ENCODE measurements around the gene BTBD19.
A peak's percentile ranks its signal among the peaks of the same experiment; 100 is the strongest.
"Not testable (repeated sequence)": the region's sequence is repeated elsewhere in the genome, so short reads cannot be mapped to it uniquely, and the experiment has no call there.

Gene BTBD19

GRCh38 chr1:44788120-44788860, 20.0 kb upstream of the BTBD19 start, which contains the start of gene BEST4:
Gene BEST4, minus strand, starts transcription at chr1:44788170. Its CDS starts 465 bp downstream, at chr1:44787705.
- no peak for DNase-seq

DNA sequence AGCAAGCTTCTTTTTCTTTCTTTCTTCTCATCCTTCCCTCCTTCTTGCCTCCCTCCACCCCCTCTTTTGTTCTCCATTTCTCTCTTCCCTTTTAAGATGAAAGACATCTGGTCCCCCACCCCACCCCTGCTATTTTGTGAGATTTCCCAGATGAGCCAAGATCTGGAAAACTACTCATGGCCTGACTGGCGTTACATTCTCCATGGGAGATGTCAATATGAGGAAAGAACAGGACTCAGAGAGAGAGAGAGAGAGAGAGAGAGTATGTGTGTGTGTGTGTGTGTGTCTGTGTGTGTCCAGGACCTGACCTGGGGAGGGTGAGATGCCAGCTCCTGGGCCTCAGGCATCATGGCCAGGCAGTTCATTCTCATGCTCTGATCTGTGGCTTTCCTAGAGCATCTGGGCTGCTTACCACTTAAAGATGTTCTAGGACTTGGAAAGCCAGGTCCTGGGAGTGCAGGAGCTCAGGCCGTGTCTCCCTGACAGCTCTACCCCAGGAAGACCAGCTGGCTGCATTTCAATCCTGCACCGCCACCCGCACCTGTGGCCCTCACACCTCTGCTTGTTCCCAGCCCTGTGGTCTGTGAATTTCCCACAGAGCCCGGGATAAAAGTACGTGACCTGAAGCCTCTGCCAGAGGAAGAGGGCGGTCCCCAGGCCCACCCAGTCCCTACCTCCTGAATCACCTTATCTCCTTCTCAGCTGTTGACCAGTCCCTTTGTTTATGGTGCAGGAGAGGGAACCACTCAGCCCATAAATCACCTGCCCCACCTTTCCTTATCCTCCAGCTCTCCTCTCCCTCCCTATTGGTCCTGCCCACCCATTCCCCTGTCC, 17.1 kb upstream of the BTBD19 start:
- no peak for DNase-seq

GRCh38 chr1:44792736-44793502, 15.4 kb upstream of the BTBD19 start:
- DNase-seq, result no peak

GRCh38 chr1:44797886-44798285, 10.4 kb upstream of the BTBD19 start:
- DNase-seq, result not testable (repeated sequence)

GRCh38 chr1:44798481-44799365, 9.6 kb upstream of the BTBD19 start:
- no peak for DNase-seq

GRCh38 chr1:44799770-44800584, 8.3 kb upstream of the BTBD19 start, which contains the start of gene PLK3:
Gene PLK3, plus strand, starts transcription at chr1:44800377. Its CDS starts 87 bp downstream, at chr1:44800464.
- DNase-seq, result peak; percentile 98

- no peak for DNase-seq
These were observed 6.6 kb upstream of the BTBD19 start for GRCh38 chr1:44801491-44802305.

- no peak for DNase-seq
These were observed 5.8 kb upstream of the BTBD19 start for GRCh38 chr1:44802306-44803061.

DNA sequence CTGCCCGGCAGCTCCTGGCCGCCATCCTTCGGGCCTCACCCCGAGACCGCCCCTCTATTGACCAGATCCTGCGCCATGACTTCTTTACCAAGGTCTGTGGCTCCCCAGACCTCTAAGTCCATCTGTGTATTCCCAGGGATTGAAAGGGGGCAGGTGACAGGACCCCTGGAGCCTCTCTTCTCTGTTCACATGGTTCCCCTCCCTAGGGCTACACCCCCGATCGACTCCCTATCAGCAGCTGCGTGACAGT, 5.3 kb upstream of the BTBD19 start:
- no peak for DNase-seq

GRCh38 chr1:44803312-44804095, 4.8 kb upstream of the BTBD19 start:
- peak; percentile 21 for DNase-seq

DNA sequence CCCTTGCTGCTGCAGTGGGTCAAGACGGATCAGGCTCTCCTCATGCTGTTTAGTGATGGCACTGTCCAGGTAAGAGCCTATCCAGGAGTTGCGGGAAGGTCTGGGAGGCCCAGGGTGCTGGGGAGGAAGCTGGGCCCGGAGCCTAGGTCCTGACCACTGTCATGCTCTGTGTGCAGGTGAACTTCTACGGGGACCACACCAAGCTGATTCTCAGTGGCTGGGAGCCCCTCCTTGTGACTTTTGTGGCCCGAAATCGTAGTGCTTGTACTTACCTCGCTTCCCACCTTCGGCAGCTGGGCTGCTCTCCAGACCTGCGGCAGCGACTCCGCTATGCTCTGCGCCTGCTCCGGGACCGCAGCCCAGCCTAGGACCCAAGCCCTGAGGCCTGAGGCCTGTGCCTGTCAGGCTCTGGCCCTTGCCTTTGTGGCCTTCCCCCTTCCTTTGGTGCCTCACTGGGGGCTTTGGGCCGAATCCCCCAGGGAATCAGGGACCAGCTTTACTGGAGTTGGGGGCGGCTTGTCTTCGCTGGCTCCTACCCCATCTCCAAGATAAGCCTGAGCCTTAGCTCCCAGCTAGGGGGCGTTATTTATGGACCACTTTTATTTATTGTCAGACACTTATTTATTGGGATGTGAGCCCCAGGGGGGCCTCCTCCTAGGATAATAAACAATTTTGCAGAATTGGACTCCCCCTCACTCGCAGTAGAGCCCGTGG, 2.9 kb upstream of the BTBD19 start:
- DNase-seq, result no peak

- DNase-seq, result no peak
These were observed 2.2 kb upstream of the BTBD19 start for GRCh38 chr1:44806025-44806703.

- DNase-seq, result no peak
These were observed 1.5 kb upstream of the BTBD19 start, which contains the start of gene DYNLT4 for GRCh38 chr1:44806704-44807363. Gene DYNLT4, minus strand, starts transcription at chr1:44807351. Its CDS starts 683 bp downstream, at chr1:44806668.

GRCh38 chr1:44807364-44808062, 810 bp upstream of the BTBD19 start:
- peak; percentile 96 for DNase-seq

GRCh38 chr1:44808938-44809917, 905 bp downstream of the BTBD19 start:
- no peak for DNase-seq

All from T1000 (cell line).